GM19023 (cell line): ENCODE data around the gene TRPC3.
"Not testable (repeated sequence)": the region's sequence is repeated elsewhere in the genome, so short reads cannot be mapped to it uniquely, and the experiment has no call there.

Experiments used
- ATAC-seq: cut with Tn5 transposase; IDR thresholded peaks from one replicate; pipeline ENCODE4 v1.9.1; 2021; ENCODE audit warnings: mild to moderate bottlenecking, moderate library complexity; ENCODE audit not compliant: unreplicated experiment

Gene TRPC3

DNA sequence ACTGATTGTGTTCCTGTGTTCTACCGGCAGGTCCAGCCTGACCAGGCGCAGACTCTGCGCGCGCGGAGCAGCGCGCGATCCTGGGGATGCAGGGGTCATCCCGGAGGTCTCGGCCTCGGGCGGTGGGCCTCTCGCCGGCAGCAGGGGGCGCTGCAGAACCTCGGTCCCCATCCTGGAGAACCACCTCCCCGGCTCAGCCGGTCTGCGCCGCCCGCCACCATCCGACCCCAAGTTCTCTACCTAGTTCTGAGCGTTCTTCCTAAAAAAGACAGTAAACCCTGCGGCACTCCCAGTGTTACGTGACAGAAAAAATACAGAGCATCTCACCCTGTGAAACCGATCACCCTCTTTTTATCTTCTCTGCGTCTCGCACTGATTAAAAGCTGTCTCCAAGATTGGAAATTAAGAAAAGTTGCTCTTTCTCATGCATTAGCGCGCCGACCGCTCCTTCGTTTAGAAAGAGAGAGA lies 1.6 kb downstream of the TRPC3 start:
- ATAC-seq = peak; percentile 84

DNA sequence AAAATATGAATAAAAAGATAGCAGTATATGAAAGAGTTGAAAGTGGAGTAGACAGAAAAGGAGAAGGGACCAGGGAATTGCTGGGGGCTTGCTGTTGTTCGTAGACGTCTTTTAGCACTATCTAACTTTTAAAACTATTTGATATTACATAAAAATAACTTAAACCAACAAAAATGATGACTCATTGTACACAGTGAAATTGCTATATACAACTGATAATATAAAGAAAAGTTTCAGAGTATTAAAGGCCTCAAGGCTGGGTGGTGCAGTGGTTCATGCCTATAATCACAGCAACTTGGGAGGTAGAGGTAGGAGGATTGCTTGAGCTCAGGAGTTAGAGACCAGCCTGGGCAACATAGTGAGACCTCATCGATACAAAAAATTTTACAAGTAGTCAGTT lies 5.2 kb downstream of the TRPC3 start:
- no peak for ATAC-seq

- ATAC-seq = peak; percentile 80
These were observed 7.9 kb downstream of the TRPC3 start for GRCh38 chr4:121943941-121944340.

DNA sequence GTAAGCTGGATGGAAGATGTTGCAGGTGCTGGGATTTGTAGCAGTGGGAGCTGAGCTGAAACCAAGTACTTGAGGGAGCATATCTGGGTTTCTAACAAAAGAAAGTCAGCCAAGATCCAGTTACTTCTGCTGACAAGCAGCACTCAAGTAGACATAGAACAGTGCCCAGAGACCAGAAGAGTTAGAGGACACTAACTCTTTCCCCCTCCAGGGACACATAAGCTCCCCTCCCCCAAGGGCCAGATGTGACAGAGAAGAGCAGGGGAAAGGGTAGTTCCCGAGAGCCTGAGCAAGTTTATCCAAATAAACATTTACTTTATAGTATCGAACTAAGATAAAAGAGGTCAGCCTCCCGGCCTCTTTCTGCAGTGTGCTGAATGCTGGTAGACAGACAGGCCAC lies 12.2 kb downstream of the TRPC3 start:
- no peak for ATAC-seq

DNA sequence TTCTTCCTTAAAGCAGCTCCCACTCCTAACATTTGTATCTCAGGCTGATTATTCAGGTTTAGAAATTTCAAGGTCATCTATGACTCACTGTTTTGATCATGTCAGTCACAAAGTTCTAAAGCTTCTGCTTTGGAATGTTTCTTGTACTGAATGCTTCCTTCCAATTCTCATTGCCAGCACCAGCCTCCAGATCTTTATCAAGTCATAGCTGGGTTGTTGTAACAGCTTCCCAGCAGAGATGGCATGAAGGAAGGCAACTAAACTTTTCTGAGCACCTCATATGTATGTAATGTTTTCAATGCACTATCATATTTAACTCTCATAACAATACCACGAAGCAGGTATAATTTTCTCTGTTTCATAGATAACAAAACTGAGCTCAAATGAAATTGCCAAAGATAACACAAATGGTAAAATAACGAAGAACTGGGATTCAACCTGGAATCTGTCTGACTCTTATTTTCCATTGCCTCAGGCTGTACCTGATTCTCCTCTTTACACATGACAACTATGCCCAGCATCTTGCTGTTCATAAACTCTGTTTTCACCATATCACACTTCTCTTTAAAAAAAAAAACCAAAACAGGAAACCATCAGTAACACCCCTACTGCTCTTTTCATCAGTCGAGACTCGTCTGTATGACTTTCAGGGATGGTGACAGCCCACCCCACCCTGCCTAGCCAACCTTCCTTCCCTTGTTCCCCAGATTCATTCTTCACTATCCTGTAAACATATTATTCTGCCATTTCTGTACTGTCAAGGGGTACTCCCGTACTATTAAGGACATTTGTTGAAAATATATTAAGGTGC lies 13.4 kb downstream of the TRPC3 start:
- ATAC-seq = no peak

DNA sequence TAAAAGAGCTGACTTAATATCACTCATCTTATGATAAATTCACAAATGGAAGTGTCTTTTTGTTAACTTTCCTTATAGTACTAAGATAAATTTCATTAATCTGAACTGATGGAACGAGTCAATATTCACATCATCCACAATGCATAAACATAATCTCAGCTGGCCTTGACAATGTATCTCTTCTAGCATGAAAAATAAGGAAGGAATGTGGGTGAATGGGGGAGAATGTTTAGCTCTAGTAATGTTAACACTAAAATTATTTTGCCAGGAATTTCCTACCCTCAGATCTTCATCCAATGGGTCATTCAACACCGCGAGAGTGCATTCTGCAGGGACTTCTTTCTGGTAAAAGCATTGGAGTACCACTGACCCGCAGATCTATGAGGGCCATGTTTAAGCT lies 15.8 kb downstream of the TRPC3 start:
- ATAC-seq = no peak

DNA sequence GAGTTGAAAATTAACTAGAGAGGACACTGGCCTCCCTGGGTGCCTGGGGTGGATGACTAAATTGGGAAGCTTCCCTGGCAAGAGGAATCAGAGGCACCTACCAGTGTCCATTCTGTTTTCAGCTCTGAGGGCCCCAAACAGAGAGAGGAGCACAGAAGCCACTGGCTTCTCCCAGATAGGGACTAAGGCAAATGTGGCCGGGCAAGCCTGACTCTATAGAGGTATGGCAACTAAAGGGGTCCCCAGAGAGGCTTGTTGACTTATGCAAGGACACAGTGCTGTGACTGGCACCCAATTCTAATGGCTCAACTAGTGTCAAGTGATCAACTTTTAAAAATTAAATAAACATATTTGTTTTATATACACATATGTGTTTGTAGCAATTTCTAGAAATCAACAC lies 17.2 kb downstream of the TRPC3 start:
- ATAC-seq = no peak

DNA sequence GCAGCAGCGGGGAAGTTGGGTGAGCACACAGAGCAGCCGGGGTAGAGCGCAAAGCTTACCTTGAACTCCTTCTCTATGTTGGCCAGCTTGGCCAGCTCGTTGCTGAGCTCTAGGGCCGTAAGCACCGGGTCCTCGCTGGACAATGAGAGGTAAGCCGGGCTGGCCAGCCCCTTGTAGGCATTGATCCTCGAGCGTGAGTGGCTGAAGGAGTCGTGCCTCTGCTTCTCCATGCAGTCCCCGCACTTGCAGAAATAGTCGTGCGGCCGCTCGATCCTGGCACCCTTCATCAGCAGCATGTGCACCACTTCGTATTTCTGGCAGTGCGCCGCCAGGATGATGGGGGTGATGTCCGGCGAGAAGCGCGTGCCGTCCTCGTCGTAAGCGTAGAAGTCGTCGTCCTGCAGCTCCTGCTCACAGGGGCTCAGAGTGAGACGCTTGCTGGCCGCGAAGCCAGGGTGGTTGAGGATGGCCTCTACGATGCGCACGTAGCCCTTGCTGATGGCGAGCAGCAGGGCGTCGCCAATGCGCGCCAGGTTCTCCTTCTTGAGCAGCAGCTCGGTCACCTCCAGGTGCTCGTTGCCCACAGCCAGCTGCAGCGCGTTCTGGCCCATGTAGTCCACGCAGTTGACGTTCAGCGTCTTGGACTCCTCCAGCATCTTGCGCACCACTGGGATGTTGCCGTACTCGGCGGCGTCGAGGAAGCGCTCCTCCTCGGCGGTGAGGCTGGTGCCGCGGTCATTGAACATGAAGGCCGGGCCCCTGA lies 19.5 kb downstream of the TRPC3 start:
- ATAC-seq = no peak

DNA sequence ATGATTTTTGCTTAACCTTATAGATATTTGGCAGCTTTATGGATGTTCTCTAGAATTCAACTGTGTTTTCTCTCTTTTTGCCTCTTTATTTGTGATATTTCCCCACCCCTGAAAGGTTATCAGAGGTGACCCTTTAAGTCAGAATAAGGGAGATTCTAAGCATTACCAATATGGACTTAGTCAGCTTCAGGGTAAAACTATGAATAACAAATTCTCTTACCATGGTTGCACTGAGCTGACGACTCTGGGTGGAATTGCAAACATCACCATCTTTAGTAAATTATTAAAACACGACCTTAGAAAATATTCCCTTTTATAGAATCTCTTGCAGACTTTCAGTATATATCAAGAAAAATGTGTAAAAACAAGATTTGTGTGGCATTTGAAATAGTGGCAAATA lies 21.6 kb downstream of the TRPC3 start:
- no peak for ATAC-seq

- ATAC-seq = no peak
These were observed 23.9 kb downstream of the TRPC3 start for GRCh38 chr4:121927948-121928347.

GRCh38 chr4:121926490-121926889 lies 25.4 kb downstream of the TRPC3 start:
- ATAC-seq = not testable (repeated sequence)

DNA sequence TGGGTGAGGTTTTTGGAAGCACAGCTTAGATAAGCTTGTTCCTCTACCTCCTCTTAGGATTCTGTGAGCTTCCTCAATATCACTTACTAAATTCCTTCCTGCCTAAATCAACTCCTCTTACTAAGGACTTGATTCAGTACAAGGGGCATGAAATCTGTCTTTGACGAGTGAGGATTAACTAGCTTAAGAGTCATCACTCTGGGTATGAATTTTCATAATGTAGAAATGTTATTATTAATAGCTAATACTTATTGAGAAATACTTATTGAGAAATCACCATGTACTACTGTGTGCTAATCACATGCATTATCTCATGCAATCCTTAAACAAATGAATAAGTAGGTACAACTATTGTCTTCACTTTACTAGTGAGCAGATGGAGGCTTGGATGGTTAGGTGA lies 28.6 kb downstream of the TRPC3 start:
- no peak for ATAC-seq

GRCh38 chr4:121913667-121914066 lies 38.2 kb downstream of the TRPC3 start:
- no peak for ATAC-seq

GRCh38 chr4:121908346-121908745 lies 43.5 kb downstream of the TRPC3 start:
- ATAC-seq = no peak

- ATAC-seq = peak; percentile 81
These were observed 51.5 kb downstream of the TRPC3 start for GRCh38 chr4:121900132-121900983.

DNA sequence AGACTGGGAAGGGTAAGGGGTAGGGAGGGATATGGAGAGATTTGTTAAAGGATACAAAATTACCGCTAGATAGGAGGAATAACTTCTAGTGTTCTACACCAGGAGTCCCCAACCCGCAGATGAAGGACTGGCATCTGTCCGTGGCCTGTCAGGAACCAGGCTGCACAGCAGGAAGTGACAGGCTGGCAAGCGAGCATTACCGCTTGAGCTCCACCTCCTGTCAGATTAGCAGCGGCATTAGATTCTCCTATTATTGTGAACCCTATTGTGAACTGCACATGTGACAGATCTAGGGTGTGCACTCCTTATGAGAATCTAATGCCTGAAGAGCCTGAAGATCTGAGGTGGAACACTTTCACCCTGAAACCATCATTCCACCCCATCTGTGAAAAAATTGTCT lies 53.7 kb downstream of the TRPC3 start:
- ATAC-seq = no peak

DNA sequence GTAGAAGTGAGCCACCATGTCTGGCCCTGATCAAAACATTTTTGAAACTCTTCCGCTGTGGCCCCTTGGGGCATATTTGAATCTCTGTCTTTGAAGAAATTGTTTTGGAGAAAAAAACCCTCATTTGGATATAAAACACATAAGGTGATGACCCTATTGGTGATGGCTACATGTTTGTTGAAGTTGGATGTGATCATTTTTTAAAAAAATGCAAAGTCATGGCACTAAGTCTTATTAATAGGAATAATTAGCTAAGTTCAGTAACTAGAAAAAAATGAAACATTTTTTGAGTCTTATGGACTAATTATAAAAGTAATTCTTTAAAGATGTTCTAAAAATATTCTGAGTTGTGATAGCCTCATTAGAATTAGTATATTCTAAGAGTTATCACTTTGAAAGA lies 63.7 kb downstream of the TRPC3 start:
- ATAC-seq = no peak

- no peak for ATAC-seq
These were observed 66.7 kb downstream of the TRPC3 start for GRCh38 chr4:121885115-121885514.

DNA sequence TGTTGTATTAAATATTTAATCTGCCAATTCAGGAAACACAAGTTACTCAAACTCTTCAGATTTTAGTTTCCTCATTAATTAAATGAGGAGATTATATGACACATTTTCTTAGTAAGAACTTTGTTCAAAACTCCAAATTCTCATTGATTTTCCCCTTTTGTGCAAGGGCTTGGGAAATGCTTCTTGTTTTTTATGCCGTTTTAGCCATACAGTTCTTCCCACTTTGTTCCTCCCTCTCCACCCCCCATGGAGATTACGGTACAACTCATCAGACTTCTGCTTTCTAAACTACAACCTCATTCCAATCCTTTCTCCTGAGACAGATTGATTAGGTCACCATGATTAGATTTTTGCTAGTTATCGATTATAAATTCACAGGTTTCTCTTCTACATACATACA lies 70.7 kb downstream of the TRPC3 start:
- no peak for ATAC-seq

DNA sequence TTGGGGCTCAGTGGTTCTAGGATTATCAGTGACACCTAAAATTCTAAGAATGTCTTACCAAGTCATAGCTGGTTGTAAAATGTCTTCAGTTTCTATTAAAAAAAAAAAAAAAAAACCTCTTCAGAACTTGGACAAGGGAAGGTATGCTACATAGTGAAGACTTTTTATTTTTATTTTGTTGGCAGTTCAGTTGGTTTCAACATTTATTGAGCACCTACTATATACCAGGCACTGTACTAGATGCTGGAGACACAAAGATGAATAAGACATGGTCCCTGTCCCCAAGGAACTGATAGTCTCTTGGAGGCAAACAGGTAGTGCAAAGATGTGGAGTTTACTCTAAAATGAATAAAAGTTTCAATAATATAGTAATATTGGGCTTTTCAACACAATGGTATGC lies 72.7 kb downstream of the TRPC3 start:
- no peak for ATAC-seq

DNA sequence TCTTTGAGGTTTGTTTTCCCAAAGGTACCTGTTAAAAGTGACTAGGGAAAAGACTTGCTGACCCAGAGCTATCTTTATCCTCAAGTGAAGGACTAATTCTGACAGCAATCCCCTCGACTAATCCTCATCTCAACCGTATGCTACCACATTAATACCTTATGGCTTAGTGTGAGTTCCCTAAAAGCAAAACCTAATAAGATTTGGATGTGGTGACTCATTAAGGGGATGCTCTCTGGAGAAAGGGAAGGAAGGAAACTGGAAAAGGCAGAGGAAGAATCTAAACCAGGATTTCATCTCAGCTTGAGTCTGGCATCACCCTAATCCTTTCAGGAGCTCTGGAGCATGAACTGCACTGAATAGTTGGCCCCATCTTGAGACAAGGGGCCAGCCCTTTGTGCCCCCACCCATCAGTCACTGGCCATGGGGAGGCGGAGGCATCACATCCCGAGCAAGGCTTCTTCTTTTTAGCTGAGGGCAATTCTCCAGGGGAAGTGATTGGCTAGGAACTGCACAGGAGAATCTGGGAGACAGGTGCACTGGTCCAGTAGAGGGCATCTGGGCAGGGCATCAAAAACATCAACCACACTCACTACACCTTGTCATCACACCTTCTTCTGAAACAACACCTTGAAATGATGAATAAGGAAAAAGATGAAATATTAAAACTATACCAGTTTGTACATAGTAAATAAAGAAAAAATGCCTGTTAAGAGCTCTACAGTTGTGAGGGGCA lies 74.7 kb downstream of the TRPC3 start:
- ATAC-seq = no peak
